Choroid plexus epithelial cell (primary cell): ENCODE data around the gene GABARAPL2.
"Not testable (repeated sequence)": the region's sequence is repeated elsewhere in the genome, so short reads cannot be mapped to it uniquely, and the experiment has no call there.

Experiments used
- DNase-seq: peaks from one replicate; pipeline ENCODE4 v3.0.0-alpha.2; 2010; ENCODE audit warnings: low read depth
- H3K4me3 ChIP-seq: 2 replicates; pipeline ENCODE4 v1.5.1; 2011; ENCODE audit warnings: low read depth, mild to moderate bottlenecking, control low read depth, low read length, moderate library complexity
- TF ChIP-seq, protein P1 (sequence below): conservative IDR thresholded peaks from 2 replicates; pipeline ENCODE4 v1.5.1; 2011; ENCODE audit warnings: low read depth, mild to moderate bottlenecking, control low read depth, inconsistent platforms, low read length, moderate library complexity

Gene GABARAPL2

GRCh38 chr16:75578725-75579124 is 12.5 kb downstream of the GABARAPL2 start:
- TF ChIP-seq, protein P1, sequence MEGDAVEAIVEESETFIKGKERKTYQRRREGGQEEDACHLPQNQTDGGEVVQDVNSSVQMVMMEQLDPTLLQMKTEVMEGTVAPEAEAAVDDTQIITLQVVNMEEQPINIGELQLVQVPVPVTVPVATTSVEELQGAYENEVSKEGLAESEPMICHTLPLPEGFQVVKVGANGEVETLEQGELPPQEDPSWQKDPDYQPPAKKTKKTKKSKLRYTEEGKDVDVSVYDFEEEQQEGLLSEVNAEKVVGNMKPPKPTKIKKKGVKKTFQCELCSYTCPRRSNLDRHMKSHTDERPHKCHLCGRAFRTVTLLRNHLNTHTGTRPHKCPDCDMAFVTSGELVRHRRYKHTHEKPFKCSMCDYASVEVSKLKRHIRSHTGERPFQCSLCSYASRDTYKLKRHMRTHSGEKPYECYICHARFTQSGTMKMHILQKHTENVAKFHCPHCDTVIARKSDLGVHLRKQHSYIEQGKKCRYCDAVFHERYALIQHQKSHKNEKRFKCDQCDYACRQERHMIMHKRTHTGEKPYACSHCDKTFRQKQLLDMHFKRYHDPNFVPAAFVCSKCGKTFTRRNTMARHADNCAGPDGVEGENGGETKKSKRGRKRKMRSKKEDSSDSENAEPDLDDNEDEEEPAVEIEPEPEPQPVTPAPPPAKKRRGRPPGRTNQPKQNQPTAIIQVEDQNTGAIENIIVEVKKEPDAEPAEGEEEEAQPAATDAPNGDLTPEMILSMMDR = no peak
- DNase-seq = no peak

GRCh38 chr16:75579281-75579834 is 13.2 kb downstream of the GABARAPL2 start:
- TF ChIP-seq, protein P1 = no peak
- no peak for DNase-seq
- H3K4me3 ChIP-seq = no peak overlapping the region

More at GRCh38 chr16:75578725-75579124, 12.5 kb downstream of the GABARAPL2 start:
- no peak overlapping the region for H3K4me3 ChIP-seq

- TF ChIP-seq, protein P1 = no peak
- no peak for DNase-seq
- no peak overlapping the region for H3K4me3 ChIP-seq
Observed at GRCh38 chr16:75584108-75584507, 17.9 kb downstream of the GABARAPL2 start.

DNA sequence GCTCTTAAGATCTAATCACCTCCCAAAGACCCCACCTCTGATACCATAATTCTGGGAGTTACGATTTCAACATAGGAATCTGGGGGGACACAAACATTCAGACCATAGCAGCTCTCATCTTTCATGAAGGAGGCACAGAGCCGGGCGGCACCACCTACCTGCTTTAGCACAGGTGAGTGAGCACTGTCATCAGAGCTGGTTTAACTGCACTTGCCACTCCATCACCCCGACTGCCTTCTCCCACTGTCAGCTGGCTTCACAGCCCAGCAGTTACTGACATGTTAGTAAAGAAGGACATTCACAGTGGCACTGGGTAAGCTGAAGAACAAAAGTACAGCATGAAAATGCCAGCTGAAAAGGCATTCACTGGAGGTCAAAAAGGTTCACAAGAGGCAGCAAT is 22.5 kb downstream of the GABARAPL2 start:
- TF ChIP-seq, protein P1 = no peak
- no peak for DNase-seq
- H3K4me3 ChIP-seq = no peak overlapping the region

DNA sequence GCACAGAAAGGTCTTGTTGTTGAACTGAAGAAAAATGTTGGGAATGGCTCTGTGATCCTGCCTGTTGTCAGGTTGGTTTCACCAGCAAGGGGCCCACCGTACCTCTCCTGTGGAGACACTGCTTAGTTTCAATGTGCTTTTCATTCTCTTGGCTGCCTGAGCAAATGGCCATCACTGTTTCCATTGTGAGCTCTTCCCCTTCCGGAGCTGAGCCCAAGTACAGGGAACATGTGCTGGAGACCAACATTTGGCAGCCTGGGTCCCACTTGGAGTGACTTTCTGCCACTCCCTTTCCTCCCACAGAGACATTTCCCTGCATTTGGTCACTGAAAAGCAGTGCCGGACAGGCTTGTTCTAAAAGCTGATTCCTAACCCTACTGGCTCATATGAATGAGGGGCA is 23.1 kb downstream of the GABARAPL2 start:
- no peak overlapping the region for H3K4me3 ChIP-seq
- DNase-seq = no peak
- TF ChIP-seq, protein P1 = no peak

DNA sequence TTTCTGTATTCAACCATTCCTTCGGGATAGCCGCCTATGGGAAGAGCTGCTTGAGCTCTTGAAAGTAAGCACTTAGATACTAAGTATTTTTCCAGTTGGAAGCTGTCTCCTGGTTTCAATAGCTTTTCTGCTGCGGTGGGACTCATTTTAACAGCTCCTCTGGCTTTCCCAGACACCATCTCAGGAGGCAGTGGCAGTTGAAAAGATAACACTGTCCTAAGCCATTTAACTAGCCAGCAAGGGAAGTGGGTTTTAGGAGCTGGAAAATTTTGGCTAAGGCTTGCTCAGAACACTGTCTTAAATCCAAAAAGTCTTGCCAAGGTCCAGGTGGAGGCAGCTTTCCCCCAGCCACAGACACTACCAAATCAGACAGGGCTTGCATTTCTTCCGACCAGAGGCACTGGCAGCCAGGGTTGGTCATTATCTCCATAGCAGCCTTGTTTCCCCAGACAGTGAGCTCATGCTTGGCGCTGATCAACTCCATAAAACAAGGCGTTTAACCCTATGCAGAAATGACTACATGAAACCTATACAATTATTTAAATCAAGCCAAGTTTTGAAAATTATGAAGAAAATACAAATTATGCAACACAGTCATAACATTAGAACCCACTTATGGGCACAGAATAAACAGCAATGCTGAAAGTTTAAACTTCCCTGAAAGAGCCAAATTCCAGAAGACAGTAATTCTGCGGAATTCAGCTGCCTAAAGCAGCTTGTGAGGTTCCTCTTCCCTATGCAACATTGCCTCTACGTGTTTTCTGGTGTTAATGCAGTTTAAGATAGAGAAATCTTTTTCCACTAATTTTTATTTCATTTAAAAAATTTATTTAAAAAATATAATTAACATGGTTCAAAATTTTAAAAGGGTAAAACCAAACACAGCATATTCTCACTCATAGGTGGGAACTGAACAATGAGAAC is 25.0 kb downstream of the GABARAPL2 start:
- TF ChIP-seq, protein P1 = peak; percentile 37
- peak; percentile 75 for DNase-seq
- no peak overlapping the region for H3K4me3 ChIP-seq

DNA sequence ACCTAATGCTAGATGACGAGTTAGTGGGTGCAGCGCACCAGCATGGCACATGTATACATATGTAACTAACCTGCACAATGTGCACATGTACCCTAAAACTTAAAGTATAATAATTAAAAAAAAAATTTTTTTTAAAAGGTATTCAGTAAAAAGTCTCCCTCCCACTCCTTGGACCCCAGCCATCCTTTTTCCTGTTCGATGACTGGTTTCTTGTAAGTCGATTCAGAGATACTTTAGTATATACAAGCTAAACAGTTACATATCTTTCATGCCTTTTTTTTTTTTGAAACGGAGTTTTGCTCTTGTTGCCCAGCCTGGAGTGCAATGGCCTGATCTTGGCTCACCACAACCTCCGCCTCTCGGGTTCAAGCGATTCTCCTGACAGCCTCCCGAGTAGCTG is 25.7 kb downstream of the GABARAPL2 start:
- DNase-seq = peak; percentile 35
- not testable (repeated sequence) for H3K4me3 ChIP-seq
